OCI-LY1 (cell line): ENCODE measurements around the gene LTF.
"Not testable (repeated sequence)": the region's sequence is repeated elsewhere in the genome, so short reads cannot be mapped to it uniquely, and the experiment has no call there.

Experiments used
- EZH2 ChIP-seq: fragments of 200-600 bp; sonication (generic), shearing (Covaris generic); IDR thresholded peaks from 2 replicates; pipeline ENCODE4 v1.8.0; 2017; ENCODE audit warnings: borderline replicate concordance, mixed run types, mild to moderate bottlenecking, antibody characterized with exemption, low read length, moderate library complexity, mixed read lengths
- TF ChIP-seq, protein P1 (sequence below): fragments of 200-600 bp; sonication (generic), shearing (Covaris generic); IDR thresholded peaks from 2 replicates; pipeline ENCODE4 v1.5.1; 2017; ENCODE audit warnings: mild to moderate bottlenecking, antibody characterized with exemption, low read length, moderate library complexity, mixed read lengths

DNA sequence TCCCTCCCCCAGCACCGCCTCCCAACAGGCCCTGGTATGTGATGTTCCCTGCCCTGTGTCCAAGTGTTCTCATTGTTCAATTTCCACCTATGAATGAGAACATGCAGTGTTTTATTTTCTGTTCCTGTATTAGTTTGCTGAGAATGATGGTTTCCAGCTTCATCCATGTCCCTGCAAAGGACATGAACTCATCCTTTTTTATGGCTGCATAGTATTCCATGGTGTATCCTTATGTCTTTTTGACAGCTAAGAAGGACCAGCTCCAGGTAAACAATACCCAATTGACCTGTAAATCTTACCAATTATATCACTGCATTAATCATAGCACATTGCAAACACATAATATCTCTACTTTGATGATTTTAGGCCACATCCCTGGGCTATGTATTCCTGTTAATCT, 33.8 kb downstream of the LTF start:
- TF ChIP-seq, protein P1, sequence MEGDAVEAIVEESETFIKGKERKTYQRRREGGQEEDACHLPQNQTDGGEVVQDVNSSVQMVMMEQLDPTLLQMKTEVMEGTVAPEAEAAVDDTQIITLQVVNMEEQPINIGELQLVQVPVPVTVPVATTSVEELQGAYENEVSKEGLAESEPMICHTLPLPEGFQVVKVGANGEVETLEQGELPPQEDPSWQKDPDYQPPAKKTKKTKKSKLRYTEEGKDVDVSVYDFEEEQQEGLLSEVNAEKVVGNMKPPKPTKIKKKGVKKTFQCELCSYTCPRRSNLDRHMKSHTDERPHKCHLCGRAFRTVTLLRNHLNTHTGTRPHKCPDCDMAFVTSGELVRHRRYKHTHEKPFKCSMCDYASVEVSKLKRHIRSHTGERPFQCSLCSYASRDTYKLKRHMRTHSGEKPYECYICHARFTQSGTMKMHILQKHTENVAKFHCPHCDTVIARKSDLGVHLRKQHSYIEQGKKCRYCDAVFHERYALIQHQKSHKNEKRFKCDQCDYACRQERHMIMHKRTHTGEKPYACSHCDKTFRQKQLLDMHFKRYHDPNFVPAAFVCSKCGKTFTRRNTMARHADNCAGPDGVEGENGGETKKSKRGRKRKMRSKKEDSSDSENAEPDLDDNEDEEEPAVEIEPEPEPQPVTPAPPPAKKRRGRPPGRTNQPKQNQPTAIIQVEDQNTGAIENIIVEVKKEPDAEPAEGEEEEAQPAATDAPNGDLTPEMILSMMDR: not testable (repeated sequence)
- TF ChIP-seq EZH2: not testable (repeated sequence)
